Thoracic aorta (tissue), 2 donors: Measurements from ENCODE around the gene ENTPD2. TPM values are rescaled to one million over a fixed set of nuclear protein-coding genes. Genes with fewer than 3 reads are reported as not detected.

Experiments used
- ATAC-seq: fragments of 150-250 bp; one replicate; pipeline ENCODE4 v1.8.0; 2017; ENCODE audit warnings: low read depth; ENCODE audit not compliant: insufficient number of reproducible peaks, low FRiP score
- DNase-seq: peaks from one replicate; pipeline ENCODE4 v3.0.0-alpha.2; 2020; ENCODE audit warnings: low spot score
- H3K27ac ChIP-seq, 2 donors: fragments of 200-600 bp; sonication (generic); 1 replicate in 1 of 2; 2 replicates in 1 of 2; pipeline ENCODE4 v1.5.1; 2016; ENCODE audit warnings: mild to moderate bottlenecking in 2 of 2, moderate library complexity in 2 of 2
- H3K27me3 ChIP-seq: fragments of 200-600 bp; sonication (generic); replicated peaks from 2 replicates; pipeline ENCODE4 v1.6.0; 2016; ENCODE audit warnings: mild to moderate bottlenecking; ENCODE audit not compliant: insufficient read depth
- H3K36me3 ChIP-seq: fragments of 200-600 bp; sonication (generic); one replicate; pipeline ENCODE4 v1.5.1; 2016
- H3K4me1 ChIP-seq, 2 donors: fragments of 200-600 bp; sonication (generic); 1 replicate in 1 of 2; 2 replicates in 1 of 2; pipeline versions ENCODE4 v1.5.1 to v1.6.0; 2016; ENCODE audit warnings: low read depth in 2 of 2, mild to moderate bottlenecking in 1 of 2; ENCODE audit not compliant: control insufficient read depth in 1 of 2
- H3K4me3 ChIP-seq: fragments of 200-600 bp; sonication (generic); 2 replicates; pipeline ENCODE4 v1.5.1; 2016; ENCODE audit warnings: mild to moderate bottlenecking
- H3K9me3 ChIP-seq: fragments of 200-600 bp; sonication (generic); 2 replicates; pipeline ENCODE4 v1.5.1; 2016
- total RNA-seq, 2 donors: library from RNA; depleted of rRNA; stranded (reverse); fragments of >200 nt; gene quantifications; one replicate each; pipeline versions ENCODE4 v1.1.0 to v1.2.3, GENCODE V29; 2016
- TF ChIP-seq, protein P1 (sequence below): fragments of 200-600 bp; sonication (generic); IDR thresholded peaks from one replicate; pipeline ENCODE4 v1.5.1; 2019; ENCODE audit warnings: antibody characterized with exemption

ENTPD2 gene
- total RNA-seq, 2 donors from 2014 or later: 0.92 to 0.95 TPM

DNA sequence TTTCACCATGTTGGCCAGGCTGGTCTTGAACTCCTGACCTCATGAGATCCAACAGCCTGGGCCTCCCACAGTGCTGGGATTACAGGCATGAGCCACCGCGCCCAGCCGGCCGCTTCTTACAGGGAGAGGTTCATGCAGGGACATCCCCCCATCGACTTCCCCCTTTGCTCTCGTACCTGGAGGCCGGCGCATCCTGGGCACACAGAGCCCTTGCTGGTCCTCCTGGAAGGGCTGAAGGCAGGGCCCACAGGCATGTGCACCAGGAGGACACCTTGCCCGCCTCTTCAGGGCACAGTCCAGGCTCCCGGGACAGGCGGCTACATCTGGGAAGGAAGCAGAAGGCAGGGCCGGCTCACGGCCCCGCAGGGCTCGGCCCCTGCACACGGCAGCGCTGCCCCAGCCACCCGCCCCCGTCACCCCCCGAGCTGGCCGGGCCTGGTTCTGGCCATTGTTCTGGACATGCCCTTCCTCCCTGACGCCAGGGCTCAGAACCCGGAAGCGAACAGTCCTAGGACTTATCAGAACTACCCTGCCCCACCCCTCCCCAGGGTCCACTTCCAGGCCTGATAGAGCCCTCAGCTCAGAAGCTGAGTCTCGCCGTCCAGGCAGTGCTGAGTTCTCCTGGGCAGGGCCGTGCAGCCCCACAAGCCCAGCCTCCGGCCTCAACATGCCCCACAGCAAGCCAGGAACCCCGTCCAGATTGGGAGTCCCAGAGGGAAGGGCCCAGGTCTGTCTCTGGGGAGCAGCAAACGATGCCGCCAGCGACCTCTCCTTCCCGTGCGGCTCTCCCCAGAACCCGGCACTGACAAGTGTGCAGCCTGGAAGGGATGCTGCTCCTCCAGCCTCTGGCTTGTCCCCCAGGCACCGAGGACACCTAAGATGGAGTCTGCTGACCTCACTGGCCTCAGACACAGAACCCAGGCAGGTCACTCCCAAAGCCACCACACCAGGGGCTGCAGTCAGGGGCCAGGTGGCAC lies 10.8 kb downstream of the ENTPD2 start:
- no peak for DNase-seq

DNA sequence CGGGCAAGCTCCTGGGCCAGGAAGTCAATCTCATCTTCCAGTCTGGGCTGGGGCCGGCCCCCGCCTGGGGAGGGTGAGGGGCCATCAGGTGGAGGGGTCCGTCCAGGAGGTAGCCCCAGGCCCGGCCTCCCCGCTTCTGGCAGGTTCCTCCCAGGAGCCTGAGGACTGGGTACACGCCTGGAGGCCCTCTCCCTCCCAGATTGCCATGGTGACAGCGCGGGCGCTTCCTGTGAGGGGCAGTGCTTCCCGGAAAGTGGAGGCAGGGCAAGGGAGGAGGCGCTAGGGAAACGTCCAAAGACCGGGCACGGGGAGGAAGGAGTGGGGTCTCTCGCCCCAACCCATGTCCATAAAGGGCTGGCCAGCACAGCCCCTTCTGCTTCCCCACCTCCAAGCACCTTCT lies 12.7 kb downstream of the ENTPD2 start:
- DNase-seq (no peak), ATAC-seq (no peak)
- no peaks in the 10 kb centered on the region for H3K9me3 ChIP-seq
- TF ChIP-seq, protein P1, sequence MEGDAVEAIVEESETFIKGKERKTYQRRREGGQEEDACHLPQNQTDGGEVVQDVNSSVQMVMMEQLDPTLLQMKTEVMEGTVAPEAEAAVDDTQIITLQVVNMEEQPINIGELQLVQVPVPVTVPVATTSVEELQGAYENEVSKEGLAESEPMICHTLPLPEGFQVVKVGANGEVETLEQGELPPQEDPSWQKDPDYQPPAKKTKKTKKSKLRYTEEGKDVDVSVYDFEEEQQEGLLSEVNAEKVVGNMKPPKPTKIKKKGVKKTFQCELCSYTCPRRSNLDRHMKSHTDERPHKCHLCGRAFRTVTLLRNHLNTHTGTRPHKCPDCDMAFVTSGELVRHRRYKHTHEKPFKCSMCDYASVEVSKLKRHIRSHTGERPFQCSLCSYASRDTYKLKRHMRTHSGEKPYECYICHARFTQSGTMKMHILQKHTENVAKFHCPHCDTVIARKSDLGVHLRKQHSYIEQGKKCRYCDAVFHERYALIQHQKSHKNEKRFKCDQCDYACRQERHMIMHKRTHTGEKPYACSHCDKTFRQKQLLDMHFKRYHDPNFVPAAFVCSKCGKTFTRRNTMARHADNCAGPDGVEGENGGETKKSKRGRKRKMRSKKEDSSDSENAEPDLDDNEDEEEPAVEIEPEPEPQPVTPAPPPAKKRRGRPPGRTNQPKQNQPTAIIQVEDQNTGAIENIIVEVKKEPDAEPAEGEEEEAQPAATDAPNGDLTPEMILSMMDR: no peak
- H3K36me3 ChIP-seq: peaks cover 10% of the 10 kb centered on the region
- peaks cover 14 to 23% of the 10 kb centered on the region in 2 donors for H3K4me1 ChIP-seq
- H3K27me3 ChIP-seq: no peaks in the 10 kb centered on the region
- no peak overlapping the region for H3K27ac ChIP-seq
- no peak overlapping the region for H3K4me3 ChIP-seq

More for the DNA sequence above, 10.8 kb downstream of the ENTPD2 start:
- Histone ChIP-seq H3K4me1 (peaks cover 15 to 27% of the 10 kb centered on the region in 2 donors), H3K36me3 (peaks cover 10% of the 10 kb centered on the region), H3K4me3 (no peak overlapping the region), H3K9me3 (no peaks in the 10 kb centered on the region), H3K27ac (no peak overlapping the region), H3K27me3 (peaks cover 4% of the 10 kb centered on the region)
- ATAC-seq: no peak
- TF ChIP-seq, protein P1: no peak

DNA sequence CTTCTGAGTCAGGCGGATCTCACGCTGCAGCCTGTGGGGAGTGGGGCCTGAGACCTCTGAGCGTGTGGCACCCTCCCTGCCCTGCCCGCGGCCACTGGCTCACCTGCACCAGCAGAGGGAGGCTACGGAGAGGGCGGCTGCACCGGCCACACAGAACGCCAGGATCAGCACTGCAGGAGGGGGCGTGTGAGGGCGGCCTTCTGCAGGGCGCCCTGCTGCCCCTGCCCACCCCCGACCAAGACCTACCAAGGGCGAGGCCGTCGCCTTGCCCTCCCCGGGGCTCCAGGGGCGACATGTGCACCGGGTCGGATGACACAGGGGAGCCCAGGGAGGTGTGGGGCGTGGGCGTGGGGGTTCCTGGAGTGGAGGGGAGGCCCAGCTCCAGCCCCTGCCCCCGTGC lies 13.3 kb downstream of the ENTPD2 start:
- no peak overlapping the region for H3K4me3 ChIP-seq
- peaks cover 10% of the 10 kb centered on the region for H3K36me3 ChIP-seq
- TF ChIP-seq, protein P1: no peak

DNA sequence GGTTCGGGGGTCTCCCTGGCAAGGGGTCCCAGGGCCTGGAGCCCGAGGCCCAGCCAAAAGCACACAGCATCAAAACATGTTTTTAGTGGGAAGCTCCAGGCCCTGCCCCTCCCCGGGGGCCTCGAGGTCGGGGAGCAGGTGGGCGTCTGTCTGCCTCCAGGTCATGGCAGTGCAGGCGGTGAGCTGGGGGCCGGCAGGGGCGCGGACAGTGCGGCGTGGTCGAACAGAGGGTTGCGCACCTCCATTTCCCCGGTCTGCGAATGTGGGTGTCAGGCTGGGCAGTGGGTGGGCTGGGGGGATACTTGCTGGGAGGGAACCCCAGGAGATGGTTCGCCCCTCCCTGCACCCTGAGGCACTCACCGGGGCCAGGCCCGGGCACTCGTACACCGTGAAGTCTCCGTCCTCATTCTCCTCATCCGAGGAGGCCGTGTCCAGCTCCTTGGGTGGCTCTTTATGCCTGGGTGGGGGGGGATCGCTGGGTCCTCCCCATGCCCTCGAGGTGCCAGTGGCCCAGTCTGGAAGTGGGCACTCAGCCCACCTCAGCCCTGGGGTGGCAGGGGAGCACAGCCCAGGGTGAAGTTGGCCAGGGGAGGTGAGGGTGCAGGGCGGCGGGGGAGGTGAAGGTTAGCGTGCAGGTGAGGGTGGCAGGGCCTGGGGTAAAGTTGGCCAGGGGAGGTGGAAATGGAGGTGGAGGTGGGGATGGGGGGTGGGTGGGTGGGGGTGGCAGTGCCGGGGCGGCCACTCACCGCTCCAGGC lies 14.1 kb downstream of the ENTPD2 start:
- Histone ChIP-seq H3K4me3 (no peak overlapping the region), H3K27me3 (no peaks in the 10 kb centered on the region), H3K36me3 (peaks cover 10% of the 10 kb centered on the region), H3K27ac (no peak overlapping the region), H3K4me1 (peaks cover 6 to 12% of the 10 kb centered on the region in 2 donors), H3K9me3 (no peaks in the 10 kb centered on the region)
- DNase-seq: no peak
- TF ChIP-seq, protein P1: no peak
- no peak for ATAC-seq

More for the DNA sequence above, 13.3 kb downstream of the ENTPD2 start:
- Histone ChIP-seq H3K9me3 (no peaks in the 10 kb centered on the region), H3K27me3 (no peaks in the 10 kb centered on the region), H3K4me1 (peaks cover 12 to 20% of the 10 kb centered on the region in 2 donors), H3K27ac (no peak overlapping the region)
- no peak for ATAC-seq
- DNase-seq: no peak

DNA sequence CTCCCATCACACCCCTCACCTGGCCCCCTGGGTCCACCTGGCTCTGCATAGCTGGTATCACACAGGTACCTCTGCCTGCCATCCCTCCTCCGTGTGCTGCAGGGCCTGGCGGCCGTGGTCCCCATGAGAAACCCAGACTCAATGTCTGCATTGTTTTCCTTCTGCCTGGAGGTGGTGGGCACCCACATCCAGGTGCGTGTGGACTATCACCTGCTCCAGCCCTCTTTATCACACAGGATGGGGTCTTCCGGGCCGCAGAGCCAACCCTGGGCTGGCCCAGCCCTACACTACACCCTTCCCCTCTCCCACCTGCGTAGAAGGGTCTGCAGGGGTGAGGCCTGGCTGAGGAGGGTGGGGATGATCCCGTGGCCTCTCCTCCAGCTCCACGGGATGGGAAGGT lies 14.9 kb downstream of the ENTPD2 start:
- TF ChIP-seq, protein P1: no peak
- no peak overlapping the region for H3K27ac ChIP-seq
- DNase-seq: no peak
- H3K4me1 ChIP-seq: peaks cover 0 to 4% of the 10 kb centered on the region in 2 donors
- no peak for ATAC-seq
- H3K9me3 ChIP-seq: no peaks in the 10 kb centered on the region
- no peak overlapping the region for H3K4me3 ChIP-seq
- H3K36me3 ChIP-seq: peaks cover 10% of the 10 kb centered on the region
- no peaks in the 10 kb centered on the region for H3K27me3 ChIP-seq
